Heart right ventricle (tissue), 16 donors: ENCODE data around the gene SLC39A11. TPM values are rescaled to one million over a fixed set of nuclear protein-coding genes. Genes with fewer than 3 reads are reported as not detected.
"Not testable (repeated sequence)": the region's sequence is repeated elsewhere in the genome, so short reads cannot be mapped to it uniquely, and the experiment has no call there.

Experiments
- ATAC-seq, 8 donors: fragments of 200-7000 bp; cut with Tn5 transposase; one replicate each; pipeline ENCODE4 v1.9.1; 2020; ENCODE audit warnings: mild to moderate bottlenecking in 8 of 8, moderate library complexity in 8 of 8, moderate number of reproducible peaks in 1 of 8
- DNase-seq, 2 donors: peaks; one replicate each; pipeline ENCODE4 v3.0.0-alpha.2; 2020
- H3K27ac ChIP-seq, 10 donors: fragments of 200-600 bp; sonication (generic) in 2 of 10; one replicate each; pipeline versions ENCODE4 v1.5.0 to v1.8.0; 2020 to 2022; ENCODE audit warnings: mild to moderate bottlenecking in 3 of 10
- H3K27me3 ChIP-seq, 7 donors: fragments of 200-600 bp; one replicate each; pipeline ENCODE4 v1.8.0; 2021 to 2022; ENCODE audit warnings: mild to moderate bottlenecking in 2 of 7
- H3K36me3 ChIP-seq, 9 donors: fragments of 200-600 bp; sonication (generic) in 1 of 9; one replicate each; pipeline versions ENCODE4 v1.5.0 to v1.8.0; 2020 to 2022; ENCODE audit warnings: mild to moderate bottlenecking in 2 of 9
- H3K4me1 ChIP-seq, 9 donors: fragments of 200-600 bp; sonication (generic) in 1 of 9; one replicate each; pipeline versions ENCODE4 v1.5.0 to v1.8.0; 2020 to 2022; ENCODE audit warnings: mild to moderate bottlenecking in 4 of 9
- H3K4me3 ChIP-seq, 10 donors: fragments of 200-600 bp; sonication (generic) in 2 of 10; one replicate each; pipeline versions ENCODE4 v1.5.0 to v1.8.0; 2020 to 2022; ENCODE audit warnings: mild to moderate bottlenecking in 7 of 10, moderate library complexity in 2 of 10
- H3K9me3 ChIP-seq, 11 donors: fragments of 200-600 bp in 10 of 11; sonication (generic) in 2 of 11; one replicate each; pipeline versions ENCODE4 v1.5.0 to v1.8.0; 2013 to 2022; ENCODE audit warnings: mild to moderate bottlenecking in 2 of 11, control low read depth in 1 of 11, moderate library complexity in 1 of 11
- WGBS, 2 donors: extraction: QIAGEN DNeasy Blood & Tissue Kit; methylation state at CpG; one replicate each; pipeline ENCODE4 v1.1.7; 2013; ENCODE audit warnings: inconsistent platforms in 1 of 2; 5-methylcytosine and 5-hydroxymethylcytosine counted together
- intact Hi-C, 10 donors: fragments of 100-400 bp; cut with DNase I; formaldehyde crosslinking; loops; one replicate each; pipeline versions ENCODE4 v1.11.1 to v1.14.2; 2022
- polyA plus RNA-seq, 2 donors: library from polyadenylated mRNA; stranded (reverse); fragments of 200-250 nt; gene quantifications; one replicate each; pipeline ENCODE4 v1.2.3, GENCODE V29; 2013
- total RNA-seq, 10 donors: library from RNA; stranded (reverse); fragmentation: NEBNext Ultra II Directional in 3 of 10; extraction: Animal tissue kit (Norgen Biotek cat#: 25700) in 3 of 10; gene quantifications; one replicate each; pipeline versions ENCODE4 v1.2.1 to v1.2.4, GENCODE V29; 2021 to 2023
- TF ChIP-seq, protein P1 (sequence below), 9 donors: fragments of 200-600 bp; sonication (generic) in 2 of 9; IDR thresholded peaks; one replicate each; pipeline versions ENCODE4 v1.5.0 to v1.8.0; 2021 to 2022; ENCODE audit warnings: antibody characterized with exemption in 9 of 9, mild to moderate bottlenecking in 5 of 9, moderate library complexity in 1 of 9
- donor health status: Arrhythmogenic right ventricular cardiomyopathy.
- donor health status: ischemic (EF 13 %, LVEDD 7.1; RV severe dilation, severe dysfunction).
- donor health status: healthy with polysubstance abuse.
- donor health status: DM: no; HTN: yes; CAD: no.
- donor health status: DM: no; HTN: no; CAD: no.
- donor health status: ischemic (EF 25% LVEDD 6.9; RV normal size, moderate dysfunction).
- donor health status: ischemic (EF 25% LVEDD 5.7; RV mildly dilated, moderate dysfunction).
- donor health status: healthy.
- donor health status: DM: yes; HTN: yes; CAD: no.
- donor health status: Ischemic cardiomyopathy.
- donor health status: ischemic (EF 35%, LVEDD 5.7; RV mildly dilated, moderate dysfunction).
- donor health status: nonischemic (EF 11% LVEDD 7.7; RV severe dilation, severe dysfunction).
- donor health status: DM: yes; HTN: yes; CAD: no.
- donor health status: PGD.
- donor health status: ischemic (EF 29% LVEDD 5.4; RV normal size, mild dysfunction).
- donor health status: nonischemic (EF 23%, LVEDD 6.1; RV moderate dilation, normal function).

The SLC39A11 gene
- total and polyA plus RNA-seq, 12 donors: 2.4 to 11.3 (median 6.4) TPM

DNA sequence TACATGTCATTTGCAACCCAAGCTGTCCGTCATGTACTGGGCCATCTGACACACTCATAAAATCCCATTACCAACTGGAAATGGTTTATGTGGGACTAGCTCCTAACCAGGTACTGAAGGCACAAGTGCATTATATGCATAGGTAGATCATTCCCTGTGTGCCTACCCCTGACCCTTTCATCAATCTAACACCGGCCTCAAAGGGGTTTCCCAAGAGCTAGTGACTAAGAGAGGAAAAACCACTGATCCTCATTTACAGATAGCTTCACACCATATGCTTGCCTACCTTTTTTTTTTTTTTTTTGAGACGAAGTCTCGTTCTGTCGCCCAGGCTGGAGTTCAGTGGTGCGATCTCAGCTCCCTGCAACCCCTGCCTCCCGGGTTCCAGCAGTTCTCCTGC lies 449.8 kb downstream of the SLC39A11 start:
- intact Hi-C loops: no loop called here
- 86 to 96% methylated on average over 7 of the region's 7 CpGs for WGBS, 2 donors
- Histone ChIP-seq H3K27me3 (peaks cover 0 to 25% (median 12%) of the 10 kb centered on the region in 7 donors), H3K9me3 (no peaks in the 10 kb centered on the region), H3K4me1 (no peaks in the 10 kb centered on the region), H3K36me3 (peaks cover 0 to 10% (median 0%) of the 10 kb centered on the region in 9 donors), H3K27ac (no peak overlapping the region), H3K4me3 (no peak overlapping the region)
- ATAC-seq: no peak
- DNase-seq: no peak
- TF ChIP-seq, protein P1, sequence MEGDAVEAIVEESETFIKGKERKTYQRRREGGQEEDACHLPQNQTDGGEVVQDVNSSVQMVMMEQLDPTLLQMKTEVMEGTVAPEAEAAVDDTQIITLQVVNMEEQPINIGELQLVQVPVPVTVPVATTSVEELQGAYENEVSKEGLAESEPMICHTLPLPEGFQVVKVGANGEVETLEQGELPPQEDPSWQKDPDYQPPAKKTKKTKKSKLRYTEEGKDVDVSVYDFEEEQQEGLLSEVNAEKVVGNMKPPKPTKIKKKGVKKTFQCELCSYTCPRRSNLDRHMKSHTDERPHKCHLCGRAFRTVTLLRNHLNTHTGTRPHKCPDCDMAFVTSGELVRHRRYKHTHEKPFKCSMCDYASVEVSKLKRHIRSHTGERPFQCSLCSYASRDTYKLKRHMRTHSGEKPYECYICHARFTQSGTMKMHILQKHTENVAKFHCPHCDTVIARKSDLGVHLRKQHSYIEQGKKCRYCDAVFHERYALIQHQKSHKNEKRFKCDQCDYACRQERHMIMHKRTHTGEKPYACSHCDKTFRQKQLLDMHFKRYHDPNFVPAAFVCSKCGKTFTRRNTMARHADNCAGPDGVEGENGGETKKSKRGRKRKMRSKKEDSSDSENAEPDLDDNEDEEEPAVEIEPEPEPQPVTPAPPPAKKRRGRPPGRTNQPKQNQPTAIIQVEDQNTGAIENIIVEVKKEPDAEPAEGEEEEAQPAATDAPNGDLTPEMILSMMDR (IDR thresholded peaks at IDR 0.05): no peak

DNA sequence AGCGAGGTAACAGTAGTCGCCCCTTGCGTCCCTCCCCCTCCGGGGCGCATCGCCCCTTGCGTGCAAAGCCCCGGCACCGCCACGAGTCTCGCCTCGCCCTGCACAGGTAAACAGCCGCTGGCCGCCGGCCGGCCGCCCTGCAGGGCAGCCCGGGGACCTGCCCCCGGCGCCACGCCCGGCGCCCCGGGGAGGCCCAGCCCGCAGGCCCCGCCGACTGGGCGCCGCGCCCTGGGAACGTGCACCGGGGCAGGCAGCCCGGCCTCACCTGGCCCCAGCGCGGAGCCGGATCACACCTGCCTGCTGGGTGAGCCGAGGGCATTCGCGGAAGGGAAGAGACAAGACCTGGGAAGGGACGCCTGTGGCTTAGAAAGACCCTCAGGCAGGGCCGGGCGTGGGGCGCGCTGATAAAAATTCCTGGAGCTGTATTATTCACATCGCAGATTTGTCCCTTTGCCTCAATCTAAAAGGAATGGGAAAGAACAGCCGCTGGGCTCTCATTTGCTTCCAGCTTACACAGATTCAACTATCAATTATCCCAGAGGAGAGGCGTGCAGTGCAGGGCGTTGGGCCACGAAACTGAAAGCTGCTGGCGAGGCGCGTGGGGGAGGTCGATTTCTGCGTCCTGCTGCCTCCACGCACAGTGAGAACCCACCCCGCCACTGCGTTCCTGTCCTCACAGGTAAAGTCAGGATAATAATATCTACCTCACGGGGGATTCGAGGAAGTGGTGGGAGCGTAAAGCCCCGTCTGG lies 451.9 kb downstream of the SLC39A11 start:
- ATAC-seq: no peak
- Histone ChIP-seq H3K4me1 (no peaks in the 10 kb centered on the region), H3K27ac (no peak overlapping the region), H3K4me3 (no peak overlapping the region), H3K9me3 (no peaks in the 10 kb centered on the region), H3K27me3 (peaks cover 0 to 25% (median 12%) of the 10 kb centered on the region in 7 donors), H3K36me3 (no peaks in the 10 kb centered on the region)
- 27 to 34% methylated on average over 60 to 61 of the region's 61 CpGs for WGBS, 2 donors
- intact Hi-C loops: no loop called here
- DNase-seq: no peak
- TF ChIP-seq, protein P1 (IDR thresholded peaks at IDR 0.05): no peak

DNA sequence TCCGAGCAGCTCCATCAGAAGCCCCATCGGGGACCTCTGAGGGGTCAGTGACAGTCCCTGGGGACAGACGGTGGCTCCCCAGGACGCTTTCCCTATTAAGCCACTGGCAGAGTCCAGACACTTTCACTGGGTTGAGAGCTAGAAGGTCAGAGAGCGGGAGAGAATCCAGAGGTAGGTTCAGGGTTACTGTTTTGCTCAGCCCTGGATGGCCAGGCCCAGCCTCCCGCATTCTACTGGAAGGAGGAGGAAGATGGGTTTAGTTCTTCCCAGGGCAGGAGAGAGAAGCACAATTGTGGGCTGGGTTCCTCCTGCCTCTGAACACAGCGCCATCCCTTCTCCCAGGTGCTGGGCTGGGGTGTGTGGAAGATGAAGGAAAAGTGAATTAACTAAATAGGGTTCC lies 452.8 kb downstream of the SLC39A11 start:
- Histone ChIP-seq H3K27ac (no peak overlapping the region), H3K36me3 (no peaks in the 10 kb centered on the region), H3K4me1 (no peaks in the 10 kb centered on the region), H3K27me3 (peaks cover 0 to 25% (median 12%) of the 10 kb centered on the region in 7 donors), H3K9me3 (no peaks in the 10 kb centered on the region), H3K4me3 (no peak overlapping the region)
- TF ChIP-seq, protein P1 (IDR thresholded peaks at IDR 0.05): no peak
- ATAC-seq: no peak
- no peak for DNase-seq
- WGBS, 2 donors: 84% methylated on average over 7 of the region's 7 CpGs
- intact Hi-C loops: no loop called here

DNA sequence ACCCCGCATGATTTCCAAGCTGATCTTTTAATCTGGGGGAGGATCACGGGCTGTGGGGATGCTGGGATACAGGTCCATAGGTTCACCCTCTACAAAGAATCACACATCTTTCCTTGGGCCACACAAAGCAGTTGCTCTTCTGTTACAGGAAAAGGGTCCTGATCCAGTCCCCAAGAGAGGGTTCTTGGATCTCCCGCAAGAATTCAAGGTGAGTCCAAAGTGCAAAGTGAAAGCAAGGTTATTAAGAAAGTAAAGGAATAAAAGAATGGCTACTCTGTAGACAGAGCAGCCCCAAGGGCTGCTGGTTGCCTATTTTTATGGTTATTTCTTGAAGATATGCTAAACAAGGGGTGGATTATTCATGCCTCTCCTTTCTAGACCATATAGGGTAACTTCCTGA lies 453.6 kb downstream of the SLC39A11 start:
- H3K4me1 ChIP-seq, H3K36me3 ChIP-seq, H3K27ac ChIP-seq, H3K9me3 ChIP-seq, DNase-seq, intact Hi-C loops, H3K4me3 ChIP-seq, ATAC-seq: not testable (repeated sequence)
- 95 to 98% methylated on average over 3 of the region's 3 CpGs for WGBS, 2 donors
- H3K27me3 ChIP-seq: peaks cover 0 to 25% (median 12%) of the 10 kb centered on the region in 7 donors

DNA sequence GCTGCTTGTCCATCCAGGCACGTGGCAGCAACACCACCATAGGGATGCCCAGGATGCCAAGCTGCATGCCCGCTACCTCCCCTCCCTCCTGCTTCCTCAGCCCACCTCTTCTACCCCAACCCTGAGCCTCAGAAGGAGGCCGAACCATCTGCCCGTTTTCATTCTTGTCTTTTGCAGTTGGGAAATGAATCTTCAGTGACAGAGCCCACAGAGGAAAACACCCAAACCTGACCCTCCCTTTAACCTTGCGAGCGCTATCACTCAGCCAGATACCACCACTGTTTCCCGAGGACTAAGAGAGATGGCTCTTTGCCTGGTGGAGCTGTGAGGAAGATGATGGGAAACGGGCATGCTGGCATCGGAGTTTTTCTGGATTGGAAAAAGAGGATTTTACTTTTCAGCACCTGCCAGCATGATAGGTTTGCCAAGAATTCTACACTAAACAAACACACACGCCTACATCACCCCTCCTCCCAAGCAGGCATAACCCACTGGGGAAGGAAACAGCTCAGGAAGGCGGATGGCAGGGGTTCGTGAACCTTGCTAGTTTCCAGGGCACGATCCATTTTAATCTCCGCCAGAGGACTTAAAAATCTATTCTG lies 457.4 kb downstream of the SLC39A11 start:
- 63 to 66% methylated on average over 14 of the region's 14 CpGs for WGBS, 2 donors
- ATAC-seq (no peak), DNase-seq (no peak)
- no peak overlapping the region for H3K4me3 ChIP-seq
- H3K4me1 ChIP-seq: peaks cover 0 to 5% (median 0%) of the 10 kb centered on the region in 9 donors
- H3K36me3 ChIP-seq: no peaks in the 10 kb centered on the region
- H3K27me3 ChIP-seq: peaks cover 0 to 13% (median 7%) of the 10 kb centered on the region in 7 donors
- intact Hi-C loops: no loop called here
- no peaks in the 10 kb centered on the region for H3K9me3 ChIP-seq
- H3K27ac ChIP-seq: no peak overlapping the region
- TF ChIP-seq, protein P1 (IDR thresholded peaks at IDR 0.05): no peak
